UCSD-AML1 (cell line): Measurements from ENCODE around the gene DDA1.
A peak's percentile ranks its signal among the peaks of the same experiment; 100 is the strongest.
"Not testable (repeated sequence)": the region's sequence is repeated elsewhere in the genome, so short reads cannot be mapped to it uniquely, and the experiment has no call there.

Experiments used
- DNase-seq: peaks from one replicate; lab custom pipeline; 2025; ENCODE audit not compliant: unreplicated experiment; lab: John Stamatoyannopoulos, UW

Gene DDA1

GRCh38 chr19:17341386-17341785 lies 32.0 kb downstream of the DDA1 start:
- no peak for DNase-seq

GRCh38 chr19:17341845-17342244 lies 32.5 kb downstream of the DDA1 start:
- no peak for DNase-seq

- DNase-seq = peak; percentile 81
Observed at GRCh38 chr19:17346109-17346671, 36.8 kb downstream of the DDA1 start.

GRCh38 chr19:17347361-17347760 lies 38.0 kb downstream of the DDA1 start:
- DNase-seq = peak; percentile 70

GRCh38 chr19:17347877-17348276 lies 38.5 kb downstream of the DDA1 start:
- no peak for DNase-seq

GRCh38 chr19:17348700-17349099 lies 39.3 kb downstream of the DDA1 start:
- DNase-seq = peak; percentile 68

- no peak for DNase-seq
Observed at GRCh38 chr19:17351815-17352435, 42.6 kb downstream of the DDA1 start.

GRCh38 chr19:17352608-17353280 lies 43.4 kb downstream of the DDA1 start:
- peak; percentile 92 for DNase-seq

GRCh38 chr19:17353386-17353785 lies 44.0 kb downstream of the DDA1 start:
- DNase-seq = no peak

- DNase-seq = no peak
Observed at GRCh38 chr19:17357078-17357666, 47.8 kb downstream of the DDA1 start.

GRCh38 chr19:17357724-17358123 lies 48.4 kb downstream of the DDA1 start:
- DNase-seq = no peak

GRCh38 chr19:17358395-17358794 lies 49.0 kb downstream of the DDA1 start:
- DNase-seq = no peak

GRCh38 chr19:17359905-17360800 lies 50.8 kb downstream of the DDA1 start:
- no peak for DNase-seq

- not testable (repeated sequence) for DNase-seq
Observed at GRCh38 chr19:17363852-17364605, 54.7 kb downstream of the DDA1 start.

- no peak for DNase-seq
Observed at GRCh38 chr19:17365361-17365760, 56.0 kb downstream of the DDA1 start.

- DNase-seq = peak; percentile 55
Observed at GRCh38 chr19:17370026-17370587, 60.7 kb downstream of the DDA1 start.
